GM12864 (cell line): ENCODE data around the gene TKT.

ENCODE experiments used
- DNase-seq: peaks from one replicate; pipeline ENCODE4 v3.0.0-alpha.2; 2011; ENCODE audit warnings: low read depth
- H3K4me3 ChIP-seq: 2 replicates; pipeline ENCODE4 v1.5.1; 2011; ENCODE audit warnings: mild to moderate bottlenecking, low read depth, low read length, control low read depth
- CTCF ChIP-seq: IDR thresholded peaks from 2 replicates; pipeline ENCODE4 v1.5.1; 2011; ENCODE audit warnings: low read depth, mild to moderate bottlenecking, moderate library complexity, low read length, control low read depth, inconsistent platforms; ENCODE audit errors: missing control alignments

TKT gene

GRCh38 chr3:53225181-53225580 is 30.6 kb downstream of the TKT start:
- no peak for TF ChIP-seq CTCF
- no peak overlapping the region for H3K4me3 ChIP-seq
- DNase-seq, result no peak

- no peak for DNase-seq
- TF ChIP-seq CTCF, result no peak
- H3K4me3 ChIP-seq, result no peak overlapping the region
These were observed 31.3 kb downstream of the TKT start for GRCh38 chr3:53224536-53224935.

- no peak for DNase-seq
- H3K4me3 ChIP-seq, result no peak overlapping the region
- no peak for TF ChIP-seq CTCF
These were observed 31.8 kb downstream of the TKT start for GRCh38 chr3:53224026-53224425.

GRCh38 chr3:53223541-53223966 is 32.3 kb downstream of the TKT start:
- H3K4me3 ChIP-seq, result no peak overlapping the region
- no peak for TF ChIP-seq CTCF
- DNase-seq, result no peak

- no peak for DNase-seq
- no peak for TF ChIP-seq CTCF
- H3K4me3 ChIP-seq, result no peak overlapping the region
These were observed 32.8 kb downstream of the TKT start for GRCh38 chr3:53223025-53223424.

- no peak for DNase-seq
- no peak for TF ChIP-seq CTCF
- H3K4me3 ChIP-seq, result no peak overlapping the region
These were observed 33.5 kb downstream of the TKT start for GRCh38 chr3:53222183-53222901.

GRCh38 chr3:53221827-53222182 is 34.0 kb downstream of the TKT start:
- H3K4me3 ChIP-seq, result no peak overlapping the region
- TF ChIP-seq CTCF, result no peak
- DNase-seq, result no peak
